GM18870 (cell line): ENCODE measurements around the gene BMPR2.
"Not testable (repeated sequence)": the region's sequence is repeated elsewhere in the genome, so short reads cannot be mapped to it uniquely, and the experiment has no call there.

Experiments used
- ATAC-seq: cut with Tn5 transposase; IDR thresholded peaks from one replicate; pipeline ENCODE4 v1.9.1; 2021; ENCODE audit warnings: moderate library complexity; ENCODE audit not compliant: unreplicated experiment

BMPR2 gene

GRCh38 chr2:202375609-202376408 lies at the start of gene BMPR2:
Gene BMPR2, plus strand, starts transcription at chr2:202376327. Its CDS starts 1,148 bp downstream, at chr2:202377475.
- ATAC-seq, result peak; percentile 44

- ATAC-seq, result no peak
Observed at GRCh38 chr2:202327858-202328257, 48.3 kb upstream of the BMPR2 start.

GRCh38 chr2:202335791-202336467 lies 40.2 kb upstream of the BMPR2 start:
- ATAC-seq, result no peak

- no peak for ATAC-seq
Observed at GRCh38 chr2:202337151-202337550, 39.0 kb upstream of the BMPR2 start.

GRCh38 chr2:202337706-202338346 lies 38.3 kb upstream of the BMPR2 start:
- no peak for ATAC-seq

- ATAC-seq, result no peak
Observed at GRCh38 chr2:202339071-202339870, 36.9 kb upstream of the BMPR2 start.

GRCh38 chr2:202344178-202344577 lies 31.9 kb upstream of the BMPR2 start:
- ATAC-seq, result no peak

- no peak for ATAC-seq
Observed at GRCh38 chr2:202346180-202346579, 29.9 kb upstream of the BMPR2 start.

- no peak for ATAC-seq
Observed at GRCh38 chr2:202353430-202353829, 22.7 kb upstream of the BMPR2 start.

GRCh38 chr2:202355993-202356505 lies 20.1 kb upstream of the BMPR2 start:
- ATAC-seq, result no peak

GRCh38 chr2:202358924-202359323 lies 17.2 kb upstream of the BMPR2 start:
- not testable (repeated sequence) for ATAC-seq

GRCh38 chr2:202360646-202361045 lies 15.5 kb upstream of the BMPR2 start:
- ATAC-seq, result no peak

- ATAC-seq, result no peak
Observed at GRCh38 chr2:202361108-202361507, 15.0 kb upstream of the BMPR2 start.

- no peak for ATAC-seq
Observed at GRCh38 chr2:202373490-202373889, 2.6 kb upstream of the BMPR2 start.

- ATAC-seq, result not testable (repeated sequence)
Observed at GRCh38 chr2:202374383-202374782, 1.7 kb upstream of the BMPR2 start.

- ATAC-seq, result peak; percentile 2
Observed at GRCh38 chr2:202375033-202375608, 1.0 kb upstream of the BMPR2 start.

- no peak for ATAC-seq
Observed at GRCh38 chr2:202376460-202377206, 506 bp downstream of the BMPR2 start.

- ATAC-seq, result no peak
Observed at GRCh38 chr2:202377207-202377761, 1.2 kb downstream of the BMPR2 start.

GRCh38 chr2:202378001-202378400 lies 1.9 kb downstream of the BMPR2 start:
- no peak for ATAC-seq
